Kidney epithelial cell (primary cell): Measurements from ENCODE around the gene PRDX1. TPM values are rescaled to one million over a fixed set of nuclear protein-coding genes. Genes with fewer than 3 reads are reported as not detected.

Experiments
- DNase-seq: peaks from one replicate; pipeline ENCODE4 v3.0.0-alpha.2; 2010; ENCODE audit warnings: low read depth
- H3K27me3 ChIP-seq: 2 replicates; pipeline ENCODE4 v1.6.0; 2011; ENCODE audit warnings: low read length; ENCODE audit not compliant: control insufficient read depth, insufficient read depth
- H3K36me3 ChIP-seq: 2 replicates; pipeline ENCODE4 v1.5.1; 2011; ENCODE audit warnings: low read length; ENCODE audit not compliant: control insufficient read depth, insufficient read depth
- H3K4me3 ChIP-seq: 2 replicates; pipeline ENCODE4 v1.5.1; 2011; ENCODE audit warnings: low read depth, mild to moderate bottlenecking, control low read depth, low read length
- total RNA-seq: library from RNA; depleted of rRNA; stranded (reverse); fragments of >200 nt; gene quantifications from 2 replicates; pipeline ENCODE4 v1.2.3, GENCODE V29; 2015
- TF ChIP-seq, protein P1 (sequence below): IDR thresholded peaks from 2 replicates; pipeline ENCODE4 v1.5.1; 2011; ENCODE audit warnings: mild to moderate bottlenecking, moderate library complexity, low read length, control low read depth, inconsistent platforms; ENCODE audit not compliant: insufficient read depth, poor library complexity, severe bottlenecking

Gene PRDX1
- total RNA-seq, 1 donor from 2014 or later: 298 TPM

DNA sequence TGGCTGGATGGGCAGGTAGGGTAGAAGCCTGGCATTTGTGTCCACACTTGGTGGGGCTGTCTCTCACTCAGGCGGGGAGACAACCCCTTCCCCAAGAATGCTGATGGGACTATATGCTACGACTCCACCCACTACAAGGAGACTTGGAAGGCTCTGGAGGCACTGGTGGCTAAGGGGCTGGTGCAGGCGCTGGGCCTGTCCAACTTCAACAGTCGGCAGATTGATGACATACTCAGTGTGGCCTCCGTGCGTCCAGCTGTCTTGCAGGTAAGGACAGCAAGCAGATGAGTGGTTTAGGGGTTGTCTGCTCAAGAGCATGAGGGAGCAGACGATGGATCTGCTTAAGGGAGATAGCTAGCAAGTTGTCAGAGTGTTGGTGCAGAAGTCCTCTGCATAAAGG lies 46.2 kb upstream of the PRDX1 start:
- Histone ChIP-seq H3K36me3 (peaks cover 2% of the 10 kb centered on the region), H3K27me3 (no peaks in the 10 kb centered on the region), H3K4me3 (no peak overlapping the region)
- TF ChIP-seq, protein P1, sequence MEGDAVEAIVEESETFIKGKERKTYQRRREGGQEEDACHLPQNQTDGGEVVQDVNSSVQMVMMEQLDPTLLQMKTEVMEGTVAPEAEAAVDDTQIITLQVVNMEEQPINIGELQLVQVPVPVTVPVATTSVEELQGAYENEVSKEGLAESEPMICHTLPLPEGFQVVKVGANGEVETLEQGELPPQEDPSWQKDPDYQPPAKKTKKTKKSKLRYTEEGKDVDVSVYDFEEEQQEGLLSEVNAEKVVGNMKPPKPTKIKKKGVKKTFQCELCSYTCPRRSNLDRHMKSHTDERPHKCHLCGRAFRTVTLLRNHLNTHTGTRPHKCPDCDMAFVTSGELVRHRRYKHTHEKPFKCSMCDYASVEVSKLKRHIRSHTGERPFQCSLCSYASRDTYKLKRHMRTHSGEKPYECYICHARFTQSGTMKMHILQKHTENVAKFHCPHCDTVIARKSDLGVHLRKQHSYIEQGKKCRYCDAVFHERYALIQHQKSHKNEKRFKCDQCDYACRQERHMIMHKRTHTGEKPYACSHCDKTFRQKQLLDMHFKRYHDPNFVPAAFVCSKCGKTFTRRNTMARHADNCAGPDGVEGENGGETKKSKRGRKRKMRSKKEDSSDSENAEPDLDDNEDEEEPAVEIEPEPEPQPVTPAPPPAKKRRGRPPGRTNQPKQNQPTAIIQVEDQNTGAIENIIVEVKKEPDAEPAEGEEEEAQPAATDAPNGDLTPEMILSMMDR: no peak
- no peak for DNase-seq

DNA sequence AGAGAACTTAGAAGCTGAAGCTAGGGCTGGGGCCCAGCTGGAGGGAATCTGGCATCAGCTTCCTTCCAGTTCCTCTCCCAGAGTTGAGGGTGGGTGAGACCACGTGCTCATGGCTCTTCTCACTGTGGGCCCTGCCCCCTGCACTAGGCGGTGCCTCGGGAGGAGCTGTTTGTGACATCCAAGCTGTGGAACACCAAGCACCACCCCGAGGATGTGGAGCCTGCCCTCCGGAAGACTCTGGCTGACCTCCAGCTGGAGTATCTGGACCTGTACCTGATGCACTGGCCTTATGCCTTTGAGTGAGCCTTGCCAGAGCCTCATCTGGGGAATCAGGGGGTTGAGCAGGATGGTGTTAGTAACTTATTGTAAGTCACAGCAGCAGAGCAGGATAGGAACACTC lies 45.0 kb upstream of the PRDX1 start:
- TF ChIP-seq, protein P1: no peak
- Histone ChIP-seq H3K36me3 (peaks cover 2% of the 10 kb centered on the region), H3K27me3 (no peaks in the 10 kb centered on the region), H3K4me3 (no peak overlapping the region)
- no peak for DNase-seq

DNA sequence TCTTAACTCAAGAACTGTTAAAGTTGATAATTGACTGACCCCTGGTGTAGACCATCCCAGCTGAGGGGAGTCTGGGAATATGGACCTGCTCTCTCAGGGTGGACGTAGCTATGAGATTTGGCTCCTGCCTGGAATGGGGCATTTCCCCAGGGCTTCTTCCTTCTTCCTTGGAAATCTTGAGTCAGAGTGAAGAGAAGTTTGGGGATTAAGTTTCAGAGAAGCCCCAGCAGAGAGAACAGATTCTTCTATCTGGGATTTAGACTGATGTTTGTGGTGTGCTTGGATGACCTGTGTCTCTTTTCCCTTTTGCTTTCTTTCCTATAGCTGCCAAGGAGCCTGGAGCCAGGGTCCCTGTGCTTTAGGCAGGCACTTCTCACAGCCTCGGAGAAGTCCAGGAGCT lies 42.2 kb upstream of the PRDX1 start:
- TF ChIP-seq, protein P1: no peak
- H3K36me3 ChIP-seq: no peaks in the 10 kb centered on the region
- no peaks in the 10 kb centered on the region for H3K27me3 ChIP-seq
- no peak overlapping the region for H3K4me3 ChIP-seq
- DNase-seq: no peak

DNA sequence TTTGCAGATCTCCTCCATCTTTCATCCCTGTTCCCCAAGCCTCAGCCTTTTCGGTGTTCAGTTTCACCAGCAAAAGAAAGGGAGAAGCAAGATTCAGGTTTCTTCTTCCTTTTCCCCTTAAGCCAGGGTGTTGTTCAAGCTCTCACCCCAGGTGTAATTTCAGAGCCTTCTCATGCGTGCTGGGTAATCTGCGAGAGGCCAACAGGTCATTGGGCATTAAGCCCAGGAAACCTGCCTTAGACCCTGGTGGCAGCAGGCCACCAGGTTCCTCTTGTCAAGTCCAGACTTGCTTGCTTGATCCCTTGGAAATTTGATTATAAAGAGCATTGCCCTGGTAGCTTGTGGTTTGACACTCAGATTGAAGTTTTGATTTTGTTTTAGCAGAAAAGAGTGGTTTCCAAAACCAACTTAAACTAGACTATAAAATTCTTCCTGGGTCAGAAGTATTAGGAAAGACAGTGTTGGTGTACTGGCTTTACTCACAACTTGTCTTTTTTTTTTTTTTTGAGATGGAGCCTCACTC lies 35.8 kb upstream of the PRDX1 start:
- H3K36me3 ChIP-seq: peaks cover 1% of the 10 kb centered on the region
- no peaks in the 10 kb centered on the region for H3K27me3 ChIP-seq
- DNase-seq: no peak
- TF ChIP-seq, protein P1: no peak
- H3K4me3 ChIP-seq: no peak overlapping the region

DNA sequence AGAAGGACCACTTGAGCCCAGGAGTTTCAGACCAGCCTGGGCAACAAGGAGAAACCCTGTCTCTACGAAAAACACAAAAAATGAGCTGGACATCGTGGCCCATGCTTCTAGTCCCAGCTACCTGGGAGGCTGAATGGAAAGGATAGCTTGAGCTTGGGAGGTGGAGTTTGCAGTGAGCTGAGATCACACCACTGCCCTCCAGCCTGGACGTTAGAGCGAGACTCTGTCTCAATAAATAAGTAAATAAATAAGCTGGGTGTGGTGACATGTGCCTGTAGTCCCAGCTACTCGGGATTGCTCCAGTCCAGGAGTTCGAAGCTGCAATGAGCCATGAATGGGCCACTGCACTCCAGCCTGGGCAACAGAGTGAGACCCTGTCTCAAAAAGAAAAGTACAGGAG lies 32.5 kb upstream of the PRDX1 start:
- peaks cover 1% of the 10 kb centered on the region for H3K36me3 ChIP-seq
- H3K4me3 ChIP-seq: no peak overlapping the region
- no peaks in the 10 kb centered on the region for H3K27me3 ChIP-seq
- TF ChIP-seq, protein P1: no peak
- DNase-seq: no peak

DNA sequence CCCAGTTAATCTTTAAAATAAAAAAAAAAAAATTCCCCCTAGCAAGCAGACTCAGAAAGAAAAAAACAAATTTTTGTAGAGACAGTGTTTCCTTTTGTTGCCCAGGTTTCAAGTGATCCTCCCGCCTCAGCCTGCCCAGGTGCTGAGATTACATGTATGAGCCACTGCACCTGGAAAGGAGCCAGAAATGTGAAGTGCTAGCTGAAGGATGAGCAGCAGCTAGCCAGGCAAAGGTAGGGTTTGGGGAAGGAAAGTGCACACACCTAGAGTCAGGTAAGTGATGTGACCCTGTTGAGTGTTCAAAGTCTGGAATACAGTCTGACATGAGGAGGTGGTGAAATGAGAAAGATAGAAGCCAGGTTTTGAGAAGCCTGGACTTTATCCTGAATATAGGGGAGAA lies 30.6 kb upstream of the PRDX1 start:
- TF ChIP-seq, protein P1: no peak
- no peak overlapping the region for H3K4me3 ChIP-seq
- no peak for DNase-seq
- peaks cover 1% of the 10 kb centered on the region for H3K36me3 ChIP-seq
- H3K27me3 ChIP-seq: no peaks in the 10 kb centered on the region
